ENCODE data around the gene CAPN7.
A peak's percentile ranks its signal among the peaks of the same experiment; 100 is the strongest.

The CAPN7 gene

GRCh38 chr3:15243822-15244482 is 37.9 kb downstream of the CAPN7 start:
- no peak for DNase-seq (ENCODE audit: low read depth in 2 of 3, low spot score in 1 of 3)

- no peak for DNase-seq (ENCODE audit: low read depth in 2 of 3, low spot score in 1 of 3)
These were observed 40.1 kb downstream of the CAPN7 start for GRCh38 chr3:15246186-15246585.

GRCh38 chr3:15253023-15253697 is 47.1 kb downstream of the CAPN7 start:
- DNase-seq (ENCODE audit: low read depth in 2 of 3, low spot score in 1 of 3) = no peak

- DNase-seq (ENCODE audit: low read depth in 2 of 3, low spot score in 1 of 3) = no peak
These were observed 49.2 kb downstream of the CAPN7 start for GRCh38 chr3:15255215-15255614.

- no peak for DNase-seq (ENCODE audit: low read depth in 2 of 3, low spot score in 1 of 3)
These were observed 50.9 kb downstream of the CAPN7 start for GRCh38 chr3:15256861-15257341.

GRCh38 chr3:15258720-15259119 is 52.7 kb downstream of the CAPN7 start:
- no peak for DNase-seq (ENCODE audit: low read depth in 2 of 3, low spot score in 1 of 3)

- no peak for DNase-seq (ENCODE audit: low read depth in 2 of 3, low spot score in 1 of 3)
These were observed 54.5 kb downstream of the CAPN7 start for GRCh38 chr3:15260531-15260930.

GRCh38 chr3:15261274-15261673 is 55.2 kb downstream of the CAPN7 start:
- DNase-seq (ENCODE audit: low read depth in 2 of 3, low spot score in 1 of 3) = no peak

- no peak for DNase-seq (ENCODE audit: low read depth in 2 of 3, low spot score in 1 of 3)
These were observed 56.0 kb downstream of the CAPN7 start for GRCh38 chr3:15262021-15262420.

- no peak for DNase-seq (ENCODE audit: low read depth in 2 of 3, low spot score in 1 of 3)
These were observed 57.1 kb downstream of the CAPN7 start for GRCh38 chr3:15263120-15263519.

- no peak for DNase-seq (ENCODE audit: low read depth in 2 of 3, low spot score in 1 of 3)
These were observed 57.9 kb downstream of the CAPN7 start for GRCh38 chr3:15263926-15264325.

- DNase-seq (ENCODE audit: low read depth in 2 of 3, low spot score in 1 of 3) = no peak
These were observed 58.4 kb downstream of the CAPN7 start for GRCh38 chr3:15264486-15264885.

- no peak for DNase-seq (ENCODE audit: low read depth in 2 of 3, low spot score in 1 of 3)
These were observed 59.8 kb downstream of the CAPN7 start for GRCh38 chr3:15265655-15266509.

- no peak for DNase-seq (ENCODE audit: low read depth in 2 of 3, low spot score in 1 of 3)
These were observed 60.7 kb downstream of the CAPN7 start for GRCh38 chr3:15266510-15267376.

- no peak for DNase-seq (ENCODE audit: low read depth in 2 of 3, low spot score in 1 of 3)
These were observed 61.5 kb downstream of the CAPN7 start for GRCh38 chr3:15267502-15267901.

GRCh38 chr3:15268033-15268631 is 62.1 kb downstream of the CAPN7 start:
- peak; percentile 69 to 80 (median 79) for DNase-seq (ENCODE audit: low read depth in 2 of 3, low spot score in 1 of 3)

- DNase-seq (ENCODE audit: low read depth in 2 of 3, low spot score in 1 of 3) = peak; percentile 75 to 87 (median 82)
These were observed 63.3 kb downstream of the CAPN7 start for GRCh38 chr3:15269091-15269989.

GRCh38 chr3:15271030-15271429 is 65.0 kb downstream of the CAPN7 start:
- no peak for DNase-seq (ENCODE audit: low read depth in 2 of 3, low spot score in 1 of 3)

GRCh38 chr3:15271785-15272381 is 65.8 kb downstream of the CAPN7 start:
- DNase-seq (ENCODE audit: low read depth in 2 of 3, low spot score in 1 of 3) = peak; percentile 42 to 61 (median 49)
